Panc1 (cell line): ENCODE measurements around the gene STARD10. TPM values are rescaled to one million over a fixed set of nuclear protein-coding genes. Genes with fewer than 3 reads are reported as not detected.

Experiments
- ATAC-seq: fragments of 200-7000 bp; cut with Tn5 transposase; 2 replicates; pipeline ENCODE4 v1.9.1; 2020; ENCODE audit warnings: mild to moderate bottlenecking, moderate library complexity
- BruUV-seq: library from RNA; stranded (reverse); fragments of 400-500 nt; replicated peaks from 2 replicates; lab custom pipeline; 2021; lab: Mats Ljungman, UMichigan
- CTCF ChIA-PET: fragments of 300-600 bp; sonication (Branson Sonifier 250); formaldehyde crosslinking; loops from one replicate; lab custom pipeline; 2022; ENCODE audit warnings: antibody characterized with exemption; lab: Charles Lee
- POLR2A ChIA-PET: fragments of 300-600 bp; sonication (Branson Sonifier 250); formaldehyde crosslinking; loops from one replicate; lab custom pipeline; 2022; ENCODE audit warnings: antibody characterized with exemption; lab: Charles Lee
- DNase-seq: peaks from one replicate; pipeline ENCODE4 v3.0.0-alpha.2; 2010; ENCODE audit warnings: low read depth, low spot score
- H3K27ac ChIP-seq: 2 replicates; pipeline ENCODE4 v1.5.1; 2011; ENCODE audit warnings: mild to moderate bottlenecking, low read length, inconsistent platforms
- H3K27me3 ChIP-seq: fragments of 200-500 bp; sonication (Bioruptor generic); 2 replicates; pipeline ENCODE4 v1.6.0; 2014; ENCODE audit warnings: low read length, inconsistent platforms; ENCODE audit not compliant: control insufficient read depth, insufficient read depth
- H3K36me3 ChIP-seq: fragments of 200-500 bp; sonication (Bioruptor generic); 2 replicates; pipeline ENCODE4 v1.5.1; 2014; ENCODE audit warnings: inconsistent platforms, mild to moderate bottlenecking, low read length, moderate library complexity; ENCODE audit not compliant: control insufficient read depth, insufficient read depth
- H3K4me1 ChIP-seq: 2 replicates; pipeline ENCODE4 v1.5.1; 2011; ENCODE audit warnings: inconsistent platforms, mild to moderate bottlenecking, low read length, moderate library complexity; ENCODE audit not compliant: control insufficient read depth, insufficient read depth
- H3K4me3 ChIP-seq, 2 experiments: 2 replicates each; pipeline ENCODE4 v1.5.1; 2011 to 2012; ENCODE audit warnings: low read depth in 2 of 2, low read length in 2 of 2, mild to moderate bottlenecking in 2 of 2, inconsistent platforms in 1 of 2, moderate library complexity in 1 of 2
- H3K9me3 ChIP-seq: fragments of 200-500 bp; sonication (Bioruptor generic); 2 replicates; pipeline ENCODE4 v1.5.1; 2014; ENCODE audit warnings: low read depth, mild to moderate bottlenecking, inconsistent platforms, low read length, moderate library complexity; ENCODE audit not compliant: control insufficient read depth, insufficient read depth
- POLR2AphosphoS5 ChIP-seq: IDR thresholded peaks from 2 replicates; pipeline ENCODE4 v1.6.1; 2012; ENCODE audit warnings: mild to moderate bottlenecking, low read depth, low read length, moderate library complexity
- SIN3A ChIP-seq: IDR thresholded peaks from 2 replicates; pipeline ENCODE4 v1.6.1; 2012; ENCODE audit warnings: low read depth, mild to moderate bottlenecking, low read length, moderate library complexity, borderline replicate concordance; ENCODE audit not compliant: insufficient read depth
- TCF7L2 ChIP-seq: IDR thresholded peaks from 2 replicates; pipeline ENCODE4 v1.6.1; 2011; ENCODE audit warnings: mild to moderate bottlenecking, low read depth, low read length, inconsistent platforms
- in situ Hi-C: cut with HindIII; loops from 2 replicates; pipeline ENCODE4 v1.10.0; 2016; ENCODE audit warnings: low sequenced_read_pairs, low pct_unique_long_range_greater_than_20kb
- intact Hi-C: fragments of 100-400 bp; cut with micrococcal nuclease; formaldehyde crosslinking; loops from one replicate; pipeline ENCODE4 v1.10.0; 2022; ENCODE audit not compliant: unreplicated experiment
- total RNA-seq: library from RNA; stranded (reverse); gene quantifications from one replicate; pipeline ENCODE4 v1.2.1, GENCODE V29; 2021; ENCODE audit not compliant: unreplicated experiment
- TF ChIP-seq, protein P1 (sequence below), 2 experiments: IDR thresholded peaks; 2 replicates each; pipeline ENCODE4 v1.6.1; 2011 to 2012; ENCODE audit warnings: low read depth in 2 of 2, control low read depth in 1 of 2, low read length in 1 of 2, mild to moderate bottlenecking in 1 of 2, moderate library complexity in 1 of 2; ENCODE audit not compliant: insufficient read depth in 1 of 2
- TF ChIP-seq, protein P2 (sequence below): fragments of 450-650 bp; IDR thresholded peaks from 2 replicates; pipeline ENCODE4 v1.5.1; 2017; ENCODE audit warnings: mild to moderate bottlenecking

STARD10 gene
- total RNA-seq, 1 experiment from 2014 or later: 32.1 TPM

DNA sequence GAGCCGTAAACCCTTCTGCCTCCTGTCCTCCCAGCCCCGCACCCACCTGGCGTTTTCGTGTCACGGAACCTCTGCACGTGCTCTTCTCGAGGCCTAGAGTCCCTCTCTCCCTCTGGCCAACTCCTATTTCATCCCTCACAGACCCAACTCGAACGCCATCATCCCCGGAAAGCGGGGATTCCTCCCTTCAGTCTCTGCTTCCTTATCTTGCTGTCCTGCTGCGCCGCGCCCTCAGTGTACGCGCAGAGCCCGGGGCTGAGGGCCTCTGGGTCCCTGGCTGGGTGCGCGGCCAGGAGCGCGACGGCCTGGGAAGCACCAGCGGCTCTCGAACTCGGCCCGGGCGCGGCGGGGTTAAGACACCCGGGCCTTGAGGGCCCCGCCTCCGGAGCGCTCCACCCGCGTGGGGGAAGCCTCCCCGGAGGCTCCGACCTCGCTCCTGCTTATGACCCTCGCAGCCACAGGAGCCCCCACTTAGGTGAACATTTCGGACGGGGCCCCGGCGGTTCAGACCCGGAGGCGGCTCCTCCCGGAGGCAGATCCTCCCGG lies 20.0 kb upstream of the STARD10 start:
- DNase-seq (peak; percentile 30), ATAC-seq (peak; percentile 85)
- TF ChIP-seq, protein P1, sequence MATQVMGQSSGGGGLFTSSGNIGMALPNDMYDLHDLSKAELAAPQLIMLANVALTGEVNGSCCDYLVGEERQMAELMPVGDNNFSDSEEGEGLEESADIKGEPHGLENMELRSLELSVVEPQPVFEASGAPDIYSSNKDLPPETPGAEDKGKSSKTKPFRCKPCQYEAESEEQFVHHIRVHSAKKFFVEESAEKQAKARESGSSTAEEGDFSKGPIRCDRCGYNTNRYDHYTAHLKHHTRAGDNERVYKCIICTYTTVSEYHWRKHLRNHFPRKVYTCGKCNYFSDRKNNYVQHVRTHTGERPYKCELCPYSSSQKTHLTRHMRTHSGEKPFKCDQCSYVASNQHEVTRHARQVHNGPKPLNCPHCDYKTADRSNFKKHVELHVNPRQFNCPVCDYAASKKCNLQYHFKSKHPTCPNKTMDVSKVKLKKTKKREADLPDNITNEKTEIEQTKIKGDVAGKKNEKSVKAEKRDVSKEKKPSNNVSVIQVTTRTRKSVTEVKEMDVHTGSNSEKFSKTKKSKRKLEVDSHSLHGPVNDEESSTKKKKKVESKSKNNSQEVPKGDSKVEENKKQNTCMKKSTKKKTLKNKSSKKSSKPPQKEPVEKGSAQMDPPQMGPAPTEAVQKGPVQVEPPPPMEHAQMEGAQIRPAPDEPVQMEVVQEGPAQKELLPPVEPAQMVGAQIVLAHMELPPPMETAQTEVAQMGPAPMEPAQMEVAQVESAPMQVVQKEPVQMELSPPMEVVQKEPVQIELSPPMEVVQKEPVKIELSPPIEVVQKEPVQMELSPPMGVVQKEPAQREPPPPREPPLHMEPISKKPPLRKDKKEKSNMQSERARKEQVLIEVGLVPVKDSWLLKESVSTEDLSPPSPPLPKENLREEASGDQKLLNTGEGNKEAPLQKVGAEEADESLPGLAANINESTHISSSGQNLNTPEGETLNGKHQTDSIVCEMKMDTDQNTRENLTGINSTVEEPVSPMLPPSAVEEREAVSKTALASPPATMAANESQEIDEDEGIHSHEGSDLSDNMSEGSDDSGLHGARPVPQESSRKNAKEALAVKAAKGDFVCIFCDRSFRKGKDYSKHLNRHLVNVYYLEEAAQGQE (IDR thresholded peaks at IDR 0.05; ENCODE audit: insufficient read depth in 1 of 2, low read depth in 2 of 2, low read length in 1 of 2): 0 out of 4 replicates have a peak, but pooled peaks of 1 of the 2 experiments have one; percentile 27
- TF ChIP-seq TCF7L2: peak; percentile 68
- TF ChIP-seq, protein P2, sequence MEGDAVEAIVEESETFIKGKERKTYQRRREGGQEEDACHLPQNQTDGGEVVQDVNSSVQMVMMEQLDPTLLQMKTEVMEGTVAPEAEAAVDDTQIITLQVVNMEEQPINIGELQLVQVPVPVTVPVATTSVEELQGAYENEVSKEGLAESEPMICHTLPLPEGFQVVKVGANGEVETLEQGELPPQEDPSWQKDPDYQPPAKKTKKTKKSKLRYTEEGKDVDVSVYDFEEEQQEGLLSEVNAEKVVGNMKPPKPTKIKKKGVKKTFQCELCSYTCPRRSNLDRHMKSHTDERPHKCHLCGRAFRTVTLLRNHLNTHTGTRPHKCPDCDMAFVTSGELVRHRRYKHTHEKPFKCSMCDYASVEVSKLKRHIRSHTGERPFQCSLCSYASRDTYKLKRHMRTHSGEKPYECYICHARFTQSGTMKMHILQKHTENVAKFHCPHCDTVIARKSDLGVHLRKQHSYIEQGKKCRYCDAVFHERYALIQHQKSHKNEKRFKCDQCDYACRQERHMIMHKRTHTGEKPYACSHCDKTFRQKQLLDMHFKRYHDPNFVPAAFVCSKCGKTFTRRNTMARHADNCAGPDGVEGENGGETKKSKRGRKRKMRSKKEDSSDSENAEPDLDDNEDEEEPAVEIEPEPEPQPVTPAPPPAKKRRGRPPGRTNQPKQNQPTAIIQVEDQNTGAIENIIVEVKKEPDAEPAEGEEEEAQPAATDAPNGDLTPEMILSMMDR: no peak
- TF ChIP-seq SIN3A: 0 out of 2 replicates have a peak, but pooled peaks have one; percentile 53
- TF ChIP-seq POLR2AphosphoS5: peak; percentile 91
- CTCF ChIA-PET: interaction anchor here (1.5 kb wide), 1 partner anchor 89 kb away, joined by 10 read pairs; no protein-coding TSS in a partner anchor
- H3K9me3 ChIP-seq: no peaks in the 10 kb centered on the region
- POLR2A ChIA-PET: interaction anchor here (0.7 kb wide), 2 partner anchors 29 to 76 kb away, joined by 3 read pairs; no protein-coding TSS in a partner anchor
- H3K27me3 ChIP-seq: no peaks in the 10 kb centered on the region
- intact Hi-C loops (loop anchor here (2.0 kb wide), 1 partner anchor 89 kb away; no protein-coding TSS in a partner anchor), in situ Hi-C loops (no loop called here)
- H3K4me3 ChIP-seq: peak overlapping the region; percentile 68 to 97
- H3K4me1 ChIP-seq: peaks cover 10% of the 10 kb centered on the region
- H3K36me3 ChIP-seq: no peaks in the 10 kb centered on the region
- no TSS peak for BruUV-seq
- peak overlapping the region; percentile 65 for H3K27ac ChIP-seq

DNA sequence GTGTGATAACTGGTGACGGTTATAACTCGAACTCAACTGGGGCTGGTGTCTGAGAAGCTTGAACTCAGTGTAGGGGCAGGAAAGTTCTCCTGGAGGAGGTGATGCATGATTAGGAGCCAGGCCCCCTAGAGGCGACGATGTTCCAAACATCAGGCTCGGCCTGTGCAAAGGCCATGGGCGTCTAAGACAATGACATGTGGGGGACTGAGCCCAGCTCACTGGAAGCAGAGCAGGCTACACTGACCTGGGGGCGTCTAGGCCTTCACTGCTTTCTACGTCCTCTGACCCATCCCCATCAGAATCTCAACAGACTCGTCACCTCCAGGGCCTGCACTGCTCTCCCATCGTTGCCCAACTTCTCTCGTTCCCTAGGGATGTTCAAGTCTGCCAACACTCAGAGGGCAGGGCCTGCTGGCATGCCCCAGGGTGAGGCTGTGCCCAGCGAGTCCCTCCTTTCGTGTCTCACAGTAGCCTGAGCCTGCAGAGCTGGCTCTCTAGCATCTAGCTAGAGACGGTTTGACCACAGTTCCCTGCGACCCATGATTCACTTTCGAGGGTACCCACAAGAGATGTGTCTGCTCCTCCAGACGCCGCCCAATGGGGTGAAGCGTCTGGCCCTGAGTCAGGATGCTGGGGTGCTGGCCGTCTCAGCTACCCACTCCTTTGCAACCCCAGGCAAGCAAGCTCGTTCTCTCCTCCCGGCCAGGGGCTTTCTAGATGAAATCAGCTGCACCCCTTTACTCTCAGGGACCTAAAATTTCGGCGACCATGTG lies 19.3 kb upstream of the STARD10 start:
- peak overlapping the region; percentile 68 to 97 for H3K4me3 ChIP-seq
- H3K36me3 ChIP-seq: no peaks in the 10 kb centered on the region
- POLR2A ChIA-PET: interaction anchor here (0.7 kb wide), 1 partner anchor 29 kb away, joined by 3 read pairs; no protein-coding TSS in a partner anchor
- H3K27ac ChIP-seq: peak overlapping the region; percentile 73
- peak; percentile 73 for ATAC-seq
- peaks cover 10% of the 10 kb centered on the region for H3K4me1 ChIP-seq
- DNase-seq: peak; percentile 69
- no peaks in the 10 kb centered on the region for H3K9me3 ChIP-seq
- intact Hi-C loops (loop anchor here (2.0 kb wide), 1 partner anchor 88 kb away; no protein-coding TSS in a partner anchor), in situ Hi-C loops (no loop called here)
- CTCF ChIA-PET: interaction anchor here (0.6 to 1.5 kb wide), 4 partner anchors 61 to 330 kb away, joined by 4 to 10 read pairs (median 8); partner anchors contain the start of gene ARAP1
- no peak for TF ChIP-seq TCF7L2
- TF ChIP-seq, protein P2: peak; percentile 93
- TF ChIP-seq SIN3A: 0 out of 2 replicates have a peak, but pooled peaks have one; percentile 40
- BruUV-seq: TSS peak; percentile 87
- no peaks in the 10 kb centered on the region for H3K27me3 ChIP-seq
